RWPE2 (cell line): ENCODE measurements around the gene ZBTB33.

Source experiments
- ATAC-seq: fragments of 200-7000 bp; cut with Tn5 transposase; 3 replicates; pipeline ENCODE4 v1.9.1; 2021; ENCODE audit warnings: low read depth
- DNase-seq: peaks from one replicate; pipeline ENCODE4 v3.0.0-alpha.2; 2020; ENCODE audit warnings: low spot score
- H3K27ac ChIP-seq: fragments of 450-650 bp; 2 replicates; pipeline ENCODE4 v1.5.1; 2017; ENCODE audit warnings: mild to moderate bottlenecking; ENCODE audit not compliant: poor library complexity, severe bottlenecking
- H3K27me3 ChIP-seq: fragments of 250-450 bp; sonication (Bioruptor Pico); 2 replicates; pipeline ENCODE4 v1.5.1; 2021; ENCODE audit warnings: mild to moderate bottlenecking, moderate library complexity; ENCODE audit not compliant: insufficient read depth, poor library complexity, severe bottlenecking
- H3K36me3 ChIP-seq: fragments of 250-450 bp; sonication (Bioruptor Pico); 2 replicates; pipeline ENCODE4 v1.5.1; 2020; ENCODE audit warnings: low read depth, mild to moderate bottlenecking, moderate library complexity
- H3K4me1 ChIP-seq: fragments of 250-450 bp; sonication (Bioruptor Pico); 2 replicates; pipeline ENCODE4 v1.5.1; 2021; ENCODE audit warnings: mild to moderate bottlenecking, moderate library complexity; ENCODE audit not compliant: insufficient read depth, poor library complexity, severe bottlenecking
- H3K4me3 ChIP-seq: fragments of 250-450 bp; sonication (Bioruptor Pico); 2 replicates; pipeline ENCODE4 v1.5.1; 2021; ENCODE audit warnings: mild to moderate bottlenecking, moderate library complexity; ENCODE audit not compliant: severe bottlenecking
- H3K9me3 ChIP-seq: fragments of 250-450 bp; sonication (Bioruptor Pico); 2 replicates; pipeline ENCODE4 v1.5.1; 2021; ENCODE audit warnings: mild to moderate bottlenecking, moderate library complexity; ENCODE audit not compliant: severe bottlenecking
- CTCF ChIP-seq: fragments of 450-650 bp; IDR thresholded peaks from one replicate; pipeline ENCODE4 v1.5.1; 2017; ENCODE audit warnings: mild to moderate bottlenecking, moderate library complexity; ENCODE audit not compliant: poor library complexity, severe bottlenecking

Gene ZBTB33

GRCh38 chrX:120282697-120283096 is 32.1 kb downstream of the ZBTB33 start:
- no peak for TF ChIP-seq CTCF
- Histone ChIP-seq H3K36me3 (no peaks in the 10 kb centered on the region), H3K27me3 (no peaks in the 10 kb centered on the region), H3K27ac (no peak overlapping the region), H3K4me3 (no peak overlapping the region), H3K4me1 (no peaks in the 10 kb centered on the region), H3K9me3 (no peaks in the 10 kb centered on the region)
- DNase-seq: no peak
- no peak for ATAC-seq

GRCh38 chrX:120286733-120287512 is 36.3 kb downstream of the ZBTB33 start:
- DNase-seq (no peak), ATAC-seq (no peak)
- Histone ChIP-seq H3K27me3 (no peaks in the 10 kb centered on the region), H3K36me3 (no peaks in the 10 kb centered on the region), H3K9me3 (no peaks in the 10 kb centered on the region), H3K4me3 (no peak overlapping the region), H3K4me1 (no peaks in the 10 kb centered on the region), H3K27ac (no peak overlapping the region)
- no peak for TF ChIP-seq CTCF

GRCh38 chrX:120287513-120288112 is 37.0 kb downstream of the ZBTB33 start:
- no peak overlapping the region for H3K27ac ChIP-seq
- no peaks in the 10 kb centered on the region for H3K9me3 ChIP-seq
- H3K4me3 ChIP-seq: no peak overlapping the region
- no peak for TF ChIP-seq CTCF
- H3K36me3 ChIP-seq: no peaks in the 10 kb centered on the region
- ATAC-seq (no peak), DNase-seq (no peak)
- H3K4me1 ChIP-seq: no peaks in the 10 kb centered on the region
- no peaks in the 10 kb centered on the region for H3K27me3 ChIP-seq

- no peak for TF ChIP-seq CTCF
- no peak for DNase-seq
These were observed 39.5 kb downstream of the ZBTB33 start for GRCh38 chrX:120290107-120290506.

GRCh38 chrX:120291211-120291610 is 40.6 kb downstream of the ZBTB33 start:
- DNase-seq (no peak), ATAC-seq (no peak)
- no peak for TF ChIP-seq CTCF
- H3K9me3 ChIP-seq: no peaks in the 10 kb centered on the region
- H3K27ac ChIP-seq: no peak overlapping the region
- no peaks in the 10 kb centered on the region for H3K4me1 ChIP-seq
- H3K4me3 ChIP-seq: no peak overlapping the region
- no peaks in the 10 kb centered on the region for H3K27me3 ChIP-seq
- no peaks in the 10 kb centered on the region for H3K36me3 ChIP-seq

More at GRCh38 chrX:120290107-120290506, 39.5 kb downstream of the ZBTB33 start:
- Histone ChIP-seq H3K27ac (no peak overlapping the region), H3K9me3 (no peaks in the 10 kb centered on the region), H3K27me3 (no peaks in the 10 kb centered on the region), H3K4me1 (no peaks in the 10 kb centered on the region), H3K36me3 (no peaks in the 10 kb centered on the region), H3K4me3 (no peak overlapping the region)
- ATAC-seq: no peak
